T-helper 9 cell (primary cell): Measurements from ENCODE around the gene NR6A1.

ENCODE experiments used
- DNase-seq: peaks from one replicate; pipeline ENCODE4 v3.0.0-alpha.2; 2020

The NR6A1 gene

GRCh38 chr9:124499216-124499615 is 271.9 kb downstream of the NR6A1 start:
- DNase-seq, result no peak

DNA sequence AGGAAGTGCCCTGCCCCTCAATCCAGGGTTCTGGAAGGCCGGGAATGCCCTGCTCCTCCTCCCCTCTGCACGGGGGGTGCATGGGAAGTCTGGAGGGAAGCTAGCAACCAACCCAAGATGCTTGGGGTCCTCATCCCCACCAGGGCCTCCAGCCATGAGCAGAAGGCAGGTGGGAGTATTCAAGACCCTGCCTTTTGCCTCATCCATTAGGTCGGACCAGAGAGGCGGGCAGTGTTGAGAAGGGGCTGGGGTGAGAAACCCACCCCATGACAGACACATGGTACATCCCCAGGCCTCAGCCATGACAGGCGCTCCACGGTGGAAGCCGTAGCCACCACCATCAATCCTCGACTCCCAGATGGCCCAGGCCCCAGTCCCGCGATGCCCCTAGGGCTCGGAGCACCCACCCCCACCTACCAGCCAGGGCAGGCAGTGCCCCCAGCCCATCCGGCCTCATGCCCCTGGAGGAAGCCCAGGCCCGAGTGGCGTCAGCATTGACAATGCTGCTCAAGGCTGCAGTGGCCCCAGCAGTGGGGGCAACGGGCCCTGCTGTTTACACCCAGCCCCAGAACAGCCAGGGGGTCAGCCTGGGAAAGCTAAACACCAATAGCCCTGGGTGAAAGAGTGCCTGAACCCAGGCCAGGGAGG is 272.5 kb downstream of the NR6A1 start:
- DNase-seq, result no peak

GRCh38 chr9:124498040-124498439 is 273.1 kb downstream of the NR6A1 start:
- no peak for DNase-seq

GRCh38 chr9:124497441-124497840 is 273.7 kb downstream of the NR6A1 start:
- no peak for DNase-seq

DNA sequence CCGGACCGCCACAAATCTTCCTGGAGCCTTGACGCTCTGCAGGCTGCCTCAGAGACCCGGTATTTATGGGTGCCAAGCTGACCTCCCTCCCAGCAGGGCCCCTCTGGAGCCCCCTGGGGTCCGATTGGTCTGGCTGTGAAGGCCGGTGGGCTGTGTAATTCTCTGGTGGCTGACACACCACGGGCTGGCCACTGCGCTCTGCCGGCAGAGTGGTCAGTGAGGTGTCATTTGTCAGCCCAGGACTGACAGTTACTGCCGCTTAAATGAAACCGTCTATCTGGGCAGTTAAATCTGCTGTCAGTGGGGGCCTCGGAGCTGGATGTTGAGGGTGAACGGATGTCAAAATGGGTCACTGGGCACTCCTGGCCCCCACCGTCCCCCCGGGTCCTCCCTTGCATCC is 274.6 kb downstream of the NR6A1 start:
- DNase-seq, result no peak

GRCh38 chr9:124496075-124496449 is 275.0 kb downstream of the NR6A1 start:
- no peak for DNase-seq

- no peak for DNase-seq
These were observed 275.7 kb downstream of the NR6A1 start for GRCh38 chr9:124495126-124496074.

DNA sequence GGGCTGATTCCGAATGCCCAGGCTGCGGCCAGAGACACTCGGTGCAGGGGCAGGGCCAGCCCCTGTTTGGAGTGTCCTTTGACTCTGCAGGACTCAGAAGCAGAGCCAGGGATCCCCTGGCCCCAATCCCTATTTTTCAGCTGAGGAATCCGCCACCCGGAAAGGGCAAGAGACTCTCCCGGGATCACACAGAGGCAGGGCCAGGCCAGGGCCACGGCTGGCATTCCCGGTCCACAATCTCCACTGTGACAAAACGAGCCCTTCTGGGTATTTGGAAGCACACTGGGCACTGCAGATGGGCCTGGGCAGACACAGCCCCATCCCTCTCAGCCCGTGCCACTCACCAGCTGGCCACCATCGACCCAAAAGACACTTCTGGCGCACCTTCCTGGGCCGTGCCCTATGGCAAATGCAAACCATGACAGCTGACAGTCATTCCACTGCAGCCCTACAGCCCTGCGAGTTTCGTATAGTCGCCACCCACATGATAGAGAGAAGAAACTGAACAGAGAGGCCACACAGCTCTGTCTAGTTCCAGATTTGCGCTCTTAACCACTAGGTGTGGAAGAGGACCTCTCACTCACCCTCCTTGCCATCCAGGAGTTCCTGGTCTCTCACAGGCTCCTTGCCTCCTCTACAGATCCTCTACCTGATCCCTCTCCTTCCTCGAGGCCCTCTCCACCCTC is 277.2 kb downstream of the NR6A1 start:
- DNase-seq, result no peak

GRCh38 chr9:124493218-124493617 is 277.9 kb downstream of the NR6A1 start:
- no peak for DNase-seq

DNA sequence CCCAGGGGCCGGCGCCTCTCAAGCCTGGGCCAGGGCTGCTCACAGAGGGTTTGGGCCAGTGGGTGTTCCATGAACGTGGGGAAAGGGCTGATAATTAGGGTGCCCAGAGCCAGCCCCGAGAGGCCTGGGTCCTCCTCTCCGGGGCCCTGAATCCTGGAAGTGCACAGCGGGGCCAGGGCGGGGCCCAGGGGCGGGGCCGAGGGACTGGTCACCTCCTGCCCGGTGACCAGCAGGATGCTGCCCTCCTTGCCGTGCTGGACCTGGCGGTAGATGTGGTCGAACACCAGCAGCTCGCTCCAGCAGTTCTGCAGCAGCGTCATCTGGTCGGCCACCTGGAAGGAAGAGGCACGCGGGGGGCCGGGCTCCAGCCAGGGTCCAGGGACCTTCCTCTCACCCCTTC is 278.3 kb downstream of the NR6A1 start:
- no peak for DNase-seq

GRCh38 chr9:124491049-124491975 is 279.8 kb downstream of the NR6A1 start:
- no peak for DNase-seq

GRCh38 chr9:124490004-124490403 is 281.1 kb downstream of the NR6A1 start:
- DNase-seq, result no peak

DNA sequence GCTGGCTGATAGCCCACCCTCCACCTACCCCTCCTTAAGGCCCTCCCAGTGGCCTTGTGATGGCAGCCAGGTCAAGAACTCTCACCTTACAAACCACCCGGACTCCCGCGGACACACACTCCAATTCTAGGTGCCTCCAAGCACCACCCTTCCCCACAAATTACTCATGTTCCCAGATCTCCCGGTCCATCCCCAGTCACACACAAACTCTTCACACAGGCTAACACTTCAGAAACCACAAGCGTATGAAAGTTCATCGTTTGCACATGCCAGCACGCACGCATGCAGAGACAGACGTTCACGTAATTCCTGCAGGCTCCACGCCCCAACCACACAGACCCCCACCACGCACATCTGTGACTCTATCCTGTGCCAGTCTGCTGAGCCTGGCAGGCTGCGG is 281.9 kb downstream of the NR6A1 start:
- no peak for DNase-seq

GRCh38 chr9:124488641-124489210 is 282.4 kb downstream of the NR6A1 start:
- DNase-seq, result no peak

DNA sequence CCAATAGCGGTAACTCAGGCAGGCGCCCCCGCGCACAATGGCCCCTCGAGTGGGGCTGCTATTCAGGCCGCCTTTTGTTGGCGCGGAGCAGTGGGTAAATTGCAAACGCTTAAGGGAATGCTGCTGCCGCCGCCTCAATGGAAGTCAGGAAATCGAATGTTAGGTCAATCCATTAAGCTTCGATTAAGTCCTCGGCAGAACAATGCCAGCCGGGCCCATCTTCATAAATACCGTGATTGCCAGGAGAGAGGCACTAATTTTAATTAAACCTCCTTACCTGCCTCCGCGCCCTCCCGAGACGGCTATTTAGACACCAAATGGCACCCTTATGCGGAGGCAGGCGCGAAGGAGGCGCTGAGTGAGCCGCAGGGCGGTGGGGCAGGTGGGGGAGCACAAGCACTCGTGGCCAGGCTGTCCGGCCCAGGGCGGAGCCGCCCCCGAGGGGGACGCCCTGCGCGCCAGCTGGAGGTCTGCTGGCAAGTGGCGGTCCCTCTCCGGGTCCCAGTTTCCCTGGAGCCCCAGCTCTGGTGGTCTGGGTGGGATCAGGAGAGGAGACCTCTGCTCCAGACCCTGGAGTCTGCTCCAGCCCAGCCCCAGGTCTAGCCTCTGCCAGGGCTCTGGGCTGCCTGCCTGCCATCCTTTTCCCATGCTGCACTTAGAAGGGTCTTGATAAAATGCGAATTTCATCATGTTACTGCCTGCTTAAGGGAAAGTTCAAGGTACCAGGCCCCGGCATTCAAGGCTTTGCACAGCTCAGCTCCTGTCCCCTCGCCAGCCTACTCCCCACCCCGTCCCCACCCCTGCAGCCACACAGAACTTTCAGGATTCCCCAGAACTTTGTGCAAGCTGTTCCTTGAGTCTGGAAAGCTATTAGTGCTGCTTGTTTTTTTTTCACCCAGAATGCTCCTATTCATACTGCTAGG is 283.6 kb downstream of the NR6A1 start:
- no peak for DNase-seq

GRCh38 chr9:124486778-124487259 is 284.3 kb downstream of the NR6A1 start:
- no peak for DNase-seq

DNA sequence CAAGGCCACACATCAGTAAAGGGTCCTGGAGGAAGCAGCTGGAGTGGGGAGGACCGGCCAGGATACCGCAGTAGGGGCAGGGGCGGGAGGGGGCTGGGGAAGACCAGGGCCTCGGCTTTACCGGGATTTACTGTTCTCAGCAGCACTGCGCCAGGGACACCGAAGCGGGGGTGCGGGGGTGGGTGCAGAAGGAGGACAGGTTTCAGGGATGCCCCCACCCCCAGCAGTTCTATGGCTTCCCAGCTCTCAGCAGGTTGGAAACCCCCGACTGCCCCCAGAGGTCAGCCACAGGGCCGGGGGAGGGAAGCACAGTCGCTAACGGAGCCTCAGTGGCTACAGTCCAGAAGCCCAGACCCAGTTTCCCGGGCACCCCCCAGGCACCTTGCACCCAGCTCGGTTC is 285.2 kb downstream of the NR6A1 start:
- no peak for DNase-seq

DNA sequence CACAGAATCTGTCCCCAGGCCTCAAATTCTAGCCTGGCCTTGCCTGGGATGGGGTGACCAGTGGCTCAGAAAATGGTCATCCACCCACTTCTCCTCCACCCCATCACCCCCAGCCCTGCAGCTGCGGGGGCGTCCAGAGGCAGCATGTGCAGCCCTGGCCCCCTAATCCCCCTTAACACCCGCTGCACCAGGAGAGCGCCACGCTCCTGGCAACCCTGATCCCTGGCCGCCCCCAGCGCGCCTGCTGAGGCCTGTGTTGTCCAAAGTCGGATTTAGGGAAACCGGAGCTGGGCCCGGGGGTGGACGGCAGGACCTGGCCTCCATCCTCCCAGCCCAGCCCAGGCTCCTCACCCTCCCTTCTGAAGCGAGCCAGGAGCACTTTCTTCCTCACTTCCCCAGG is 285.9 kb downstream of the NR6A1 start:
- DNase-seq, result no peak

GRCh38 chr9:124483481-124483880 is 287.6 kb downstream of the NR6A1 start:
- DNase-seq, result no peak

DNA sequence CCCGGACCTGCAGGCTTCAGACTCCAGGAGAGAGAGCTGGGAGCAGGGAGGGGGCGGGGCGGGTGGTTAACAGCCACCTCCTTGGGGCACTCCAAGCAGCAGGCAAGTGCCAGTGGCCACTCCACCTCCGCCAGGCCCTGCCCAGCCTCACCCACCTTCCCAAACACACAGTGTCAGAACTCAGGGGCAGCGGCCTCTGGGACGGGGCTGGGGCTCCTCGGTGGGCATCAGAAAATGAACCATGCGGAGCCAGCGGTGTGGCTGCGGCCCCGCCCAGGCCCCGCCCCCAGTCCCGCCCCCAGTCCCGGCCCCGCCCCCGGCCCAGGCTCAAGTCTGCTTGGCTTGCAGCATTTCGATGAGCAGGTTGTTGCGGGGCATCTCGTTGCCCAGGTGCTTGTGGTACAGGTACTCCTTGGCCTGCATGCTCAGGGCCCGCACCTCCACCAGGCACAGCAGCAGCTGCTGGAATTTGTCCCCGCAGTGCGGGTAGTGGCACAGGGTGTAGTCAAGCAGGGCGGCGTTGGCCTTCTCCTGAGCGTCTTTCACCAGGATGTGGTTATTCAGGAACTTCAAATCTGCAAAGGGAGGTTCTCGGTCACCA is 288.6 kb downstream of the NR6A1 start:
- DNase-seq, result no peak
